GM10847 (cell line): ENCODE measurements around the gene MYO3B.

Experiments used
- POLR2A ChIP-seq: IDR thresholded peaks from 2 replicates; pipeline ENCODE4 v1.6.1; 2011; ENCODE audit not compliant: insufficient read length; ENCODE audit errors: extremely low read depth

Gene MYO3B

DNA sequence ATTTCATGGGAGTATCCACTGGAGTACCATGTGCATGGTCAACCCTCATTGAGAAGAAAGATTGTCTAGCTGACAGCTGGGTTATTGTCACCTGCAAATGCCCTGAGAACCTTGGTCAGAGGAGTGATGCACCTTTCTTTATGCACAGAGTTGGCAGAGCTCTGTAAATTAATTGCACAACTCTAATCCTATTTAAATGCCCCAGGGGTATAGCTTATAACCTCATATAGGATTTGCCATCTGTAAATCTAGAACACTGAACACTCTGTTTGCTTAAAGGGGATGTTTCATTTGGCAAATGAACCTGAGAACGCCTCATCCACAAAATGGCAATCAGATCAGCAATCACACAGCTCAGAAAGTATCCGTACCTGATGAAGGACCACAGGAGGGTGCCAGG lies 465.4 kb downstream of the MYO3B start:
- TF ChIP-seq POLR2A: no peak

DNA sequence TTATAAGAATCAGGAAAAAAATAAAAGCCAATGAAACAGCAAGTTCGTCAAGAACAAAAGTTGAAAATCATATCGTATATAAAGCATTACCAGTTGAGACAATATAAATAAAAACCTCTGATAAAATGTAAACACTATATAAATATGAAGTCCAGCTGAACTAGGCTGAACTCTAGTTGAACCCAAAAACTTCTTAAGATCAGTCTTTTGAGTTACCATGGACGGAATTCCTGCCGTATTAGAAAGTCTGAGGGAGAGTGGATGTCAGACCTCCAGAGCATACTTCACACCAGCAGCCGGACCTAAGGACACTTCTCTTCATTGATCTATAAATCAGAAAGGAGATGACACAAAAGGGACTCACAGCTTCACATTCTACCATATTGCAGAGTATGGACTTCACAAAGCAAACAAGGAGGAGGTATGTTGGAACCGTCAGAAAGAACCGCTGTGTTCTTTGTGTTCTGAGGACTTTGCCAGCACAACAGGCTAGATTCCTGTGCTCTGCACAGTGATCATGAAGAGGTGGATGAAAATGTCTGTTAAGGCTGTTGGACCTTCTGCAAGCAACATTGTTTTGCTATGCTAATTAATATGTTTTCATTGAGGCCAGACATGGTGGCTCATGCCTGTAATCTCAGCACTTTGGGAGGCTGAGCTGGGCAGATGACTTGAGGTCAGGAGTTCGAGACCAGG lies 469.9 kb downstream of the MYO3B start:
- TF ChIP-seq POLR2A: no peak

DNA sequence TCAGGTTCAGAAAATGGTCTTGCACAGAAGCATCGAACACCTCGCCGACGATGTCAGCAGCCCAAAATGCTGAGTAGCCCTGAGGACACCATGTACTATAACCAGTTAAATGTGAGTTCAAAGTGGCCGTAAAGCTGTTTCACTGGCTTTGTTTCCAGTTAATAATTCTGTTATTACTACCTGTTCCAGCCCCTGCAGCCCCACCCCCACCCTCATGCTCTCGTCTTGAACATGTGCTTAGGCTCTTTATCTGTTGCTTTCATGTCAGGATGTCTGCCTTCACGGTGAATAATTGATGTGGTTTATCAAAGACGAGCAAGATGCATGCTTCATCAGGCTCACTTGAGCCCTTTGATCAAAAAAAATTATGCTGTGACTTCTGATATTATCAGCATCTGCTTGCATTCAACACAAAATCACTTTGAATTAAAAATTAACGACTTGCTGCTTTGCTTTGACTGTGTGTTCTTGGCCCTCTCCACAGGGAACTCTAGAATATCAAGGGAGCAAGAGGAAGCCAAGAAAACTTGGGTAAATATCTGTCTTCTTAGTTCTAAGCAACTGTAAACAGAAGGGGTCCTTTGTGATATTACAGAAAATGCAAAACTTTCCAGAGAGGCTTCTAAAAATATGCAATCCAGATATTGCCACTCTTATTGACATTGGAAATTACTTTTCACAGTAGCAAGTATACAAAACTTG lies 473.8 kb downstream of the MYO3B start:
- TF ChIP-seq POLR2A: no peak

DNA sequence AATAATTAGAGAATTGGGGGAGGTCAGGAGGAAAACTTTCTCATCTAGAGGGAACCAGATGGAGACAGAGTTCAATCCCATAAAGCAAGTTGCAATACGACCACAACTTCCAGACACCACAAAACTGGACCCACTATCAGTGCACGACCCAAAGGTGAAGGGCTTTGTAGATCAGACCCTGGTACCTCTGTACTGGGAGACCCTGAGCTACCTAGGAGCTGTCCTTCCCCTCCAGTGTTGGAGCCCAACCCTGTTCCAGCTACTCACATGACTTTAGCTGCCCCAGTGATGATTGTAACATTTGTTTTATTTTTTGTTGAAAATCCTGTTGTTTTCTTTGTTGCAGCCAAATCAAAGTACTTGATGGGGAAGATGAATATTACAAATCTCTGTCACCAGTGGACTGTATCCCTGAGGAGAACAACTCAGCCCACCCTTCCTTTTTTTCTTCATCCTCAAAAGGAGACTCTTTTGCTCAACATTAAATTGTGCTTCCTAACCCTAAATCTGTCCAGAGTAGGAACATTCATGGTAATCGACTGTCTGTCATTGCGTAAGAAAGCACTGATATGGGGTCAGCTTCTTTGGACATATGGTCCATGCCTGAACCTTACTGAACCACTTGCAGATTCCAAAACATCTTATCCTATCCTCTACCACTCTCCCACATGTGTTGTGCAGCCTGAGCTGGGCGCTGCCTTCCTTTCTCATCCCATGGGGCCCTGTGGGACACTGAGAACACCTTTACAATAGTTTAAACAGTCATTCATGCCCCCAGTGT lies 474.9 kb downstream of the MYO3B start:
- no peak for TF ChIP-seq POLR2A

DNA sequence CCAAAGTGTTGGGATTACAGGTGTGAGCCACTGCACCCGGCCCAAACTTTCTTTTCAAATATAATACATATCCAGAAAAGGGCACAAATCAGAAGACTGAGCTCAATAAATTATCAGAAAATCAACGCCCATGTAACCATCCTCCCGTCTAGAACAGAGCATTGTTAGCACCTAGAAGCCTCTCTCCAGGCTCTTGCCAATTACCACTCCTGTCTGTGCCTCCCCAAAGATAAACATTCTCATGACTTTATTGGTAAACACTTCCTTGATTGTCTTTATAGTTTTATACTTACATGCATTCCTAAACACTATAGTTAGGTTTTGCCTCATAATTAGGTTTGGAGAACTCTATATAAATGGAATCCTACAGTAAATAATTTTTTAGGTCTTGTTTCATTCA lies 478.7 kb downstream of the MYO3B start:
- TF ChIP-seq POLR2A: no peak

DNA sequence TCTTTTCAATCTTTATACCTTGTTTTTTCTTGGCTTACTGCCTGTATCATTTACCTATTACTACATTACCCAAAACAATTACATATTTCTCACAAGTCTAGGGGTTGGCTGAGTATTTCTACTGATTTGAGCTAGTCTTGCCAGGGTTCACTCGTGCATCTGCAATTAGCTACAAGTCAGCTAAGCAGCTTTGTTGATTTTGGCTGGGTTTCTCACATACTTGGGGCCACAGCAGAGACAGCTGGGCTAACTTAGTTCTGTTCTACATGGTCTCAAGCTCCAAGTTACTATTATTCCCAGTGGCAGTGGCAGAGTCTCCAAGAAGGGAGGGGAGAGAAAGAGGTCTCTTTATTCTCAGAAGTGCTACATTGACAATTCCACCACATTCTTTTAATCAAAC lies 482.5 kb downstream of the MYO3B start:
- no peak for TF ChIP-seq POLR2A

DNA sequence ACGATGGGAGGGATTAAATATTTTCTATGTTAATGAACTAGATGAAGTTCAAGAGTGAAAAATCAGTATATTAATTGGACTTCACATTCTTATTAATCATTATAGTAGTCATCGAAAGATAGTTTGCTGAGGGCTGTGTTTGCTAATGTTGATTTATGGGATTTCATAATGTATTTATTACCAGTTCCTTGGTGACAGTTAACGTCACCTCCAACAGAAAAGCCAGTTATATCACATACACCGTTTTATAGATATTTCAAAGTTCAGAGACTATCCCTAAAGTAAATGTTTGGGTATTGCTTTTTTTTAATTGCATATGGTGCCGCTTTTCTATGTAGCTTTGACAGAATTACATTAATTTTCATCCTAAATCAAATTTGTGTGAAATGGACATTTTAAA lies 487.8 kb downstream of the MYO3B start:
- TF ChIP-seq POLR2A: no peak

DNA sequence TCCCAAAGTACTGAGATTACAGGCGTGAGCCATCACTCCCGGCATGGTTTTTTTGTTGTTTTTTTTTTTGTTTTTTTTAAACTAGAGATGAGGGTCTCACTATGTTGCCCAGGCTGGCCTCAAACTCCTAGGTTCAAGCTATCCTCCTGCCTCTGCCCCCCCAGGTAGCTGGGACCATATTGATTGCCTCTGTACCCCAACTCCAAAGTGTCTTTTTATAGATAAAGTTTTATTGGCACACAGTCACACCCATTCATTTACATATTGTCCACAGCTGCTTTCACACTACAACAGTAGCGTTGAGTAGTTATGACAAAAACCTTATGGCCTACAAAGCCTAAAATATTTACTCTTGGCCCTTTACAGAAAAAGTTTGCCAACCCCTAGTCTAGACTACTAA lies 492.0 kb downstream of the MYO3B start:
- no peak for TF ChIP-seq POLR2A

DNA sequence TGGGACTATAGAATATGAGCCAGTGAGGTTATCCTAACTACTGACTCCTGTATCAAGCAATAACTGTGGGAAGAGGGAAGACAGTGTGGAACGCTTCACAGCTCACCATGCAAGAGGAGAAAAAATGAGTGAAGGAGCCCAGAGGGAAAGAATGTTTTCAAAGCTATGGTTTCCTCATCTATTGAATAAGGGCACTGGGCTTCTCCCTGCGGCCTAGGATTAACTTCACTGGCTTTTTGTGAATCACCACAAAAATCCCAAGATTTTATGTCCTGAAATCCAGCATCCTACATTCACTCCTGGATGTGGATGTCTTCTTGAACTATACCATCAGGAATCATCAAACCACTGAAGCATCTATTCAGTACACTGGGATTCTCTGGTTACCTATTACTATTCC lies 492.7 kb downstream of the MYO3B start:
- TF ChIP-seq POLR2A: no peak

DNA sequence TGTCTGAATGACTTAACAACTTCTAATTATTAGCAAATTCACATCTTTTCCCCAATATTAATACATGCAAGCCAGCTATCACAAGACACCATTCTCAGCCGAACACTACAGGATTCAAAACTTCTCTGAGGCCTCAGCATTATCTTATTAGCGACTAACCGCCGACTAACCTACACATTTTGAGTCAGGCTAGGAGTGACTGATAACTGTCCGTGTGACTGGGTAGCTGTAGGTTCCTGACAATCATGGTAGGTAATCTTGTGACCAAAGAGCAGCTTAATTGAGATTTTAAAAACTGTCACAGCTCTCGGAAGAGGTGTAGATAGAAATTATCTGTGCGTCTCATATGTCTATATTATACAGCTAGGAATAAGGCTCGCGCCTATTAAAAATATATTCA lies 493.1 kb downstream of the MYO3B start:
- TF ChIP-seq POLR2A: no peak

DNA sequence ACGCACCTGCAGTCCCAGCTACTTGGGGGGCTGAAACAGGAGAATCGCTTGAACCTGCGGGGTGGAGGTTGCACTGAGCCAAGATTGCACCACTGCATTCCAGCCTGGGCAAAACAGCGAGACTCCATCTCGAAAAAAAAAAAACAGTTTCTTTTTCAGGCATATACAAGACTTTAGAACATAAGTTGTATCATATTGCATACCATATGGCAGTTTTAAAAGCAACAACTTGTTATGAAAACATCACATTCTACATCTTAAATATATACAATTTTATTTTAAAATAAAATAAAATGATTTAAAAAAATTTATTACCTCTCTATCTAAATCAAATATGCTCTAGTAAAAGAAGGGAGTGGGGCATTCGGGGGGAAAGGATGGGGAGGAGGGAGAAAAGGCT lies 497.8 kb downstream of the MYO3B start:
- TF ChIP-seq POLR2A: no peak

DNA sequence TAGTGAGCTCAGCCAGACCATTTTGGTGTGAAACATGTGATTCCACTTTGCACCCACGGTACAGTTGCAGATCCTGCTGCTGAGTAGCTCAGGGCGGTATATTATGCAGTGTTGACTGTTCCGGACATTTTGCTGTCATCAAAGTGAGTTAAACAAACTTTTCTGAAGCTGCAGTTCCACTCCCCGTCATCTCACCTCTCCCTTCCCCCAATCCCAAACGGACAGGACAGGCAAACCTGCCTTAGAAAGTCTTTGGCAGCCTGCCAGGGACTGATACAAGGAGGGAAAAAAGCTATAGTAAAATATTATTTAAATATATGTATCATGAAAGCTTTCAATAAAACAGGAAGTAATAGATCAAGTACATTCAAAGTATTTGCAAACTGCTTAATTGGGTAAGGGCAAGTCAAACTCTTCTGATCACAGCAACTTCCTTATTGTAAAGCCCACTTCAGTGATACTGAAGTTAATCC lies 501.7 kb downstream of the MYO3B start:
- TF ChIP-seq POLR2A: no peak

DNA sequence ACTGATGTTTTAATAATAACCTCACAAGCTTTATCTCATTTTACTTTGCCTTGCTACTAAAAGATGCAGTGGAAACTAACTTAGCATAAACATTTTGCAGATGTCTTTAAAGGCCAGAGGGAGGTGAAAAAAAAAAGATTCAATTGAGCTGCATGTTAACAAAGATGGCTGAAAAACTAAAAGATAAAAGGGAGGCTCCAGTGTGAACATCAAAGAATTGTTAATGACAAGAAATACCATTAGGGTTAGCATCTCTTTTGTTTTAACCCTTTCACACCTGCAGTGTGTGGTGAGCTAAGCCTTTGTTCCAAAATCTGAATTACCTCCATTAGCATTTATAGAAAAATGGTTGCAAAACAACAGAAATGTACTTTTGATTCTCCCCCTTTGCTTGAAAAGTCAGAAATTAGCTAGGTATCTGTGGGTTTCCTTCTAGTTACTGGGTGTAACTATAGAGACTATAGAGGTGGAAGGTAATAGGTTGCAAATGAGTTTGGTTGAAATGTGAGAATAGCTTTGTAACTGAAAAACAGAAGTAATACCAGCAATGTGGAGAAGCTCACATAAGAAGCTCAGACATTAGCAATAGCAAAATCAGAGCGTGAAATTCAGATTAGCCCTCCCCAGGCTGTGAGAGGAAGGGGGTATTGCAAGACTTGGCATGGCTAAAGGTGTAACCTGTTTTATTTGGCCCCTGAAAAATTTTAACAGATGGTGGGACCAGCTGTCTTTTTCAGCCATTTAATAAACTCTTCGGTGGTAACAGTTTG lies 502.4 kb downstream of the MYO3B start:
- no peak for TF ChIP-seq POLR2A

DNA sequence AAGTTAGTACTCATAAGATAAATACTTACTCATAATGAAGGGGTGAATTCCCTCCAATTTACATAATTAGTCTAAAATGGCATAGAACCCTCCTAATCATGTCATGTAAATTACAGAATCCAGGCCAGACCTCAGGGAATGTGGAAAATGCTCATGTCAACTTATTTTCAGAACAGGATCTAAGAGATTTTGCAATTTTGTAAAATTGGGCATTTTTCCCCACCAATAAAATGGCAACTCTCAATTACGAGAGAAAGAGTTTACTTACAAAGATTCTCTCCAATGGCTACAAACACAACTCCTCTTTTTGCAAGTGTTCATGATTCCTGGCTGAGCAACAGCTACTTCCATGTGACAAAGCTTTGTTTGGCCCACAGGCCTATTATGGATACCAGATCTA lies 503.4 kb downstream of the MYO3B start:
- TF ChIP-seq POLR2A: no peak

DNA sequence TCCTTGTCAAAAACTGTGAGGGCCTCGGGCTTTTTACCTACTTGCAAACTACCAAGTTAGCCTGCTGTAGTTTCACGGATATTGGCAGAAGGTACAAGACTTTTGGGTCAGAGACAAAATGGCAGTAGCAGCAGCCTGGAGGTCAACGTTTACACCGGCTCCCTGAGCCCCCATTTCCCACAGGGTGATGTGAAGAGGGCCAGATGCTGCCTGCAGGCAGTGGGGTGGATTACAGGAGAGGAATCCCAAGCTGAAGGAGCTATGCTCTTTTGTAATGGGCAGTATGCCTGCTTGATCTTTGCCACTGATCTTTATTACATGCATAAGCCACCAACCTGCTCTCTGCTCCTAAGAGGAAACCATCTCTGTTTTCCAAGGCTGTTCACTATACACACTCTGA lies 507.6 kb downstream of the MYO3B start:
- no peak for TF ChIP-seq POLR2A
